ENCODE measurements around the gene TBC1D14.

DNA sequence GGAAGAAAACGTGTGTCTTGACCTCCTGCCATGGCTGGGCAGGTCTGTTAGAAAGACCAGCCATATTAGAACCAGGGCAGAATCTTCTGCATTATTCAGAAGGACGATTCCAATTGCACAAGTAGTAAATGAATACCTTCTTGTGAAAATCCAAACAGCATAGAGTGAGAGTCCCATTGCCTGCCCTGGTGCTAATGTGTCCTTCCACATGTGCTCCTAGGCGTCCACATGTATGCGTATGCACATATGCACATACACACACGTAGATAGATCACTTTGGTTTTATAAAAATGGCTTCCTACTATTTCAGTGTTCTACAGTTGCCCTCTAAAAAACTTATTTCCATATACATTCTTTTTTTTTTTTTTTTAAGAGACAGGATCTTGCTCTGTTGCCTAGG, 168.4 kb downstream of the TBC1D14 start:
- TF ChIP-seq TAF1 (IDR thresholded peaks at IDR 0.05; ENCODE audit: low read depth, low read length) (no peak), PAX5 (IDR thresholded peaks at IDR 0.05; ENCODE audit: insufficient read depth, low read length, severe bottlenecking) (no peak), POLR2A (IDR thresholded peaks at IDR 0.05; ENCODE audit: low read depth, low read length) (no peak), POLR2AphosphoS5 (IDR thresholded peaks at IDR 0.05; ENCODE audit: low read depth, low read length) (no peak), SPI1 (IDR thresholded peaks at IDR 0.05; ENCODE audit: low read depth, low read length) (no peak)

Data from GM12891 (cell line).